NCI-H187 treated with DMSO at 0.1 percent for 48 hours (cell line): ENCODE results near the gene IRF8.
"Not testable (repeated sequence)": the region's sequence is repeated elsewhere in the genome, so short reads cannot be mapped to it uniquely, and the experiment has no call there.

ENCODE experiments used
- DNase-seq: peaks from one replicate; lab custom pipeline; 2025; lab: John Stamatoyannopoulos, UW

Gene IRF8, protein sequence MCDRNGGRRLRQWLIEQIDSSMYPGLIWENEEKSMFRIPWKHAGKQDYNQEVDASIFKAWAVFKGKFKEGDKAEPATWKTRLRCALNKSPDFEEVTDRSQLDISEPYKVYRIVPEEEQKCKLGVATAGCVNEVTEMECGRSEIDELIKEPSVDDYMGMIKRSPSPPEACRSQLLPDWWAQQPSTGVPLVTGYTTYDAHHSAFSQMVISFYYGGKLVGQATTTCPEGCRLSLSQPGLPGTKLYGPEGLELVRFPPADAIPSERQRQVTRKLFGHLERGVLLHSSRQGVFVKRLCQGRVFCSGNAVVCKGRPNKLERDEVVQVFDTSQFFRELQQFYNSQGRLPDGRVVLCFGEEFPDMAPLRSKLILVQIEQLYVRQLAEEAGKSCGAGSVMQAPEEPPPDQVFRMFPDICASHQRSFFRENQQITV

DNA sequence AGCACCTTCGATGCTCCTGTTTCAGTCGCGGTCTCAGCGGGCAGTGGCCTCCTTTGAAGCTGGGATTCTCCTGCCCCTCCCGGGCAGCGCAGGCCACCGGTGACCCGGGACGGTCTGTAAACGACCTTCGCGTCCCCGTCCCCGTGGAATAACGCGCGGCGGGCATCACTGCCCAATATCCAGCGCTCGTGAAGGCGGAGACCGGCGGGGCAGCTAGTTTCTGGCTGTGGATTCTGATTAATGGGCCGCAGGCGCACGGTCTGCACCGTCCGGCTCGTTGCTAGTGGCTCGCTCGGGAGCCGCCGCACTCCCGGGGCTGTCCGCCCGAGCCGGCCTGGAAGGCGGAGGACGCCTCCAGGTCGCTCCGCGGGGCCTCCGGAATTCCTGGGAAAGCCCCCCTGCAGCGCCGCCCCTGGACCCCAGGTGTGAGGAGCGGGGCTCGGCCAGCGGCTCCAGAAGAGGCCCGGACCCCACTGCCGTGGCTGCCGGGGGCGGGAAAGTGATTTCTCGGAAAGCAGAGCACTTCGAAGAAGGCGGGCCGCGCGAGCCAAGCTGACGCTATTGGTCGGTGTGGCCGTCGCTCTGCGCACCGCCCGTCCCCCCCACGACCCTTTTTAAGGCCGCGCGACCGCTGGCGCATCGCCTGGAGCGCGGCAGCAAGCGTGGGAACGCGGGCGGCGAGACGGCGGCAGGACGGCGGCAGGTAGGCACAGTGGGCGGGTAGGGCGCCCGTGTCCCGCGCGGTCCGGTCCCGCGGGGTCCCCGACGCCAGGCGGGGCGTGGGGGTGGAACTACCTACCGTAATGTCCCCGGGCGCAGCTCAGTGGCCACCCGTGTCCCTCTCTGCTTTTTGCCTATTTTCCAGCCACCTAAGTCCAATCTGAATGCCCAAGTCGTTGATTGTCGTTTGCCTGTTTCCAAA, at the start of gene IRF8:
IRF8 (plus strand) TSS at position 642 of the 922 bp plus-strand sequence. CDS start 3,854 bp downstream, outside the sequence.
- DNase-seq: no peak

DNA sequence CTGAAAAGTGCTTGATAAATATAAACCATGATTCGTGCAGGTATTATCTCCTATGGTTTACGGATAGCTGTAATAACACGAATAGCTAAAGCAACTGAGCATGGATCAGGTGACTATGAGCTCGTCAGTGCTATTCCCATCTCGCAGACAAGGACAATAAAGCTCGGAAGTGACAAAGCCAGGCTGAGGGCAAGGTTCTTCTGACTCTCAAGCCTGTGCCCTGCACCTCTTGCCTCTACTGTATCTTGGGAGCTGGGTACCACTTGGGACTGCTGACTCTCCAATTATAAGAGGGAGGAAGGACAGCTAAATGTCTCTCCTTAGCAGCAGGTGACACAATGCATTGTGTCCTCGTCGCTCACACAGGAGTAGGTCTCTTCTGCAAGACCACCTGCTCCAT, 49.6 kb upstream of the IRF8 start:
- no peak for DNase-seq

DNA sequence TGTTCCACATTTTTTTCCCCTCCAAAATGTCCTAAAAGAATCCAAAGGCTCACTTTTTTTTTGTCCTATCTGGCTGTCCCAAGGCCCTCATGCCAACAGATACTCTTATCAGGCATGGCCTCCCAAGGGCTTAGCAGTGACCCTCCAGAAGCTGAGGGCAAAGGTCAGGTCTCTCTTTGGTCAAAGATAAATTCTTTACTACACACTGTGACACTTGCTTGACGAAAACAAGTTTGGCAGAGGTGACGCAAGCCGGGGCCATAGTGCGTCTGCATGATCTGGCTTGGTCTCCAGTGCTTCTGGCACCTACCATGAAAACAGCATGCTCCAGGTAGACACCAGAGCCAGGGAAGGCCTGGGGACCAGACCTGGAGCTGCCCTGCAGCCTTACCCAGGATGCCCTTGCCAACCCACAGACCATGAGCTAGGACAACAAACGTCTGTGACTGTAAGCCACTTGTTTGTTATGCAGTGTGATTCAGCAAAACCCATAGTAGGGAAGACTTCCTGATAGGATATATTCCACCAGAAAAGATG, 48.5 kb upstream of the IRF8 start:
- no peak for DNase-seq

DNA sequence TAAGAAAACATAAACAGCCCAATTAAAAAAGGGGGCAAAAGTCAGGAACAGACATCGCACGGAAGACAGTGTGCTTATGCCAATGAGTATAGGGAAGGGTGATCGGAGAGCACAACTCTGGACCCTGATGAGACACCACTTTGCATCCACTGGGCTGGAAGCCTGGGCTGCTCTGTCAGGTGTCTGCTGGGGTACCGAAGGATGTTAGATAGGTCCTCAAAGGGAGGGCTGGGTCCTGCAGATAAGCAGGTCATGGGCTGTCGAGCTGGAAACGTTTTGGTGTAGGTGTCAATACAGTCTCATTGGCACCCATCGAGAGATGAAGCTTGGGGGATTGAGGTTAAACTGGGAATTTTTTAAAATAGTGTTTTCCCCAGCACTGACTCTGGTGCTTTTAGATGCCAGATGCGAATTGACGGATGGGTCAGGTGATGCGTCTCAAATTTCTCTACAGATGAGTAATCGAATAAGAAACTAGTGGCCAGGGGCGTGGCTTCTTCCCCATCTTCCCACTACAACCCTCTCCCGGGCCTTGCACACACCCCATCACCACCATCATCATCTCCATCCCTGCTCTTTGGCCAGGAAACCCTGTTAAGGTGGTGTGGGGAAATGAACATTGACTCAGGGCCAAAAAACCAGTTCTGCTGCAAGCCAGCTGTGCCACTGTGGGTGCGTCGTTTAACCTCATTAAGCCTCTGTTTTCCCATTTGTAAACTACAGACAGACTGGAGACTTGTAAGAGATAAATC, 47.8 kb upstream of the IRF8 start:
- no peak for DNase-seq

DNA sequence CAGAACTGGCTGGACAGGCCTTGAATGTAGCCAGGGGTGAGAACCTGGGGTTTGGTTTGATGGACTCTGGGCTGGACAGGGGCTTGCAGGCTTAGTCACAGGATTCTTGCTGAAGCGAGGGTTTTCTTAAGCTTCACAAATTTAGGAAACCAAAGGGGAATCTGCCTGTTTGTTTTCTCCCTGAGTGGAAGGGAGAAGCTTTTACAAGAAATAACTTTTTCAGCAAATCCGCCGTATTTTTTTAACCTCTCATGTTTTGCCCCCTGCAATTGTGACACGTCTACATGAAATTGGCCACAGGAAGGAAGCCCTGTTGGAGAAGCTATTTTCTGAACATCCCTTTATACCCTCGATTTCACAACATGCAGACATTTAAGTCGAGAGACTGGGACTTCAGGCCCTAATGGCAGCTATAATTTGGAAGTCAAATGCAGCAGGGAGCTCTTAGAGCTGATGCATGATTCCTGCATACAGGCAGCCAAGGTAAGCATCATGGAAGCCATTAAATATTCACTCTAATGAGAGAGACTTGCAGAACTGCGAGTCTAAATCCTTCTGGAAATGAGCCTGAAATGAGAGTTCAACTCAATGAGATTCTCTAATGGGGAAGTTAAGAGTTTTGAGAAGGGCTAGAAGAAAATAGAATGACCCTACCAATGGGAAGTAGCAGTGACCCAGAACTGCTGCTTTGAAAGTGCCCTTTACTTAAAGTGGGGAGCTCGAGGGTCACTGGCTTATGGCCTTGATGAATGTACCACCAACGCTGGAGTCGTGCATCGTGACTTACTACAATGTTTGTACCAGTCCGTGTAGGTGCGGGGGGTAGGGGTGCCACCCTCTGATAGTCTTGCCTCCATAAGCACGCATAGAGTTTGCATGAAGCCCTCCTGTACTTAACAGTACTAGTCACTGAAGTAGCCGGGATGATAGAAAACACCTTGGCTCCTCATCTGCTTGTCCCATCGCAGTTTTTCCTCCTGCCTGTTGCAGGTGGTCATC, 45.1 kb upstream of the IRF8 start:
- DNase-seq: no peak

DNA sequence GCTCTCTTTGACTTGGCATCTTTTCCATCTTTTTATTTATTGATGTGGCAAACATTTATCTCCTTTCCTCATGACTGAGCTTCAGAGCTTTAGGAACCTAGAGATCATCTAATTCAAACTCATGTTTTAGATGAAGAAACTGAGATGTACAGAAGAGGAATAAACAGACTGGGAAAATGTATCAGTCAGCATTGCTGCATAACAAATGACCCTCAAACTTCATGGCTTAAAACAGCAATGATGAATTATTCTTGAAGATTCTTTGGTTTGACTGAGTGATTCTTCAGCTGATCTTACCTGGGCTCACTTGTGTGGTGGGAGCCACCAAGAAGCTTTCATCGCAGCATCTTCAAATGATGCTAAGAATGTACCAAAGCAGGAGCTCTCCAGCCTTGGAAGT, 44.0 kb upstream of the IRF8 start:
- DNase-seq: no peak

DNA sequence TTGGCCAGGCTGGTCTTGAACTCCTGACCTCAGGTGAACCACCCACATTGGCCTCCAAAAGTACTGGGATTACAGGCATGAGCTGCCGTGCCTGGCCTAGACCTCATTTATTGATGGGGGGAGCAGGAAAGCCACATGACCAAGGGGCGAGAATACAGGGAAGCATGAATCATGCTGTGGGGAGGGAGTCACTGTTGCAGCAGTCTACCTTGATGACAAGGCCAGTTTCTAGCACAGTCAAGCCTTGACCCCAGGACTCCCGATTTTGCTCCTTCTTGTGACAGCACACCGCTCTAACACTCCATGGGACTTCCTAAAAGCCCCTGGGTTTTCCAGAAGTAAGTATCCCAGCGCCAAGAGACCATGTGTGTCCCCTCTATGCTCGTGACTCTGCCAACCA, 42.9 kb upstream of the IRF8 start:
- DNase-seq: no peak

DNA sequence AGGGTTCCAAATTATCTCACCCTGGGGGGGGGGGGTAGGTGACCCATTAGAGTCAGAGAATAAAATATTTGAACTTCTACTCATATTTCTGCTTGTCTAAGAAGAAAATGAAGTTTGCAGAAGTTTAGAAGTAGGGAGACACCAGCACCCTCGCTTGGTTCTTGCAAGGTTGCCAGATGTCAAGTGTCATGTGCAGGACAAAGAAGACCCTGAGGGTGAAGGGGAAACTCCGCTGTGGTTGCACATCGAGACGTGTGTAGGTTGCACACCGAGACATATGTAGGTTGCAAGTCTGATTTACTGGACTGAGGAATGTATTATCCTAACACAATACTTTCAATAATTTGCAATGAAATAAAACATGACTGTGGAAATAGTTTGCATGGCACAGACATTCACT, 42.4 kb upstream of the IRF8 start:
- no peak for DNase-seq

DNA sequence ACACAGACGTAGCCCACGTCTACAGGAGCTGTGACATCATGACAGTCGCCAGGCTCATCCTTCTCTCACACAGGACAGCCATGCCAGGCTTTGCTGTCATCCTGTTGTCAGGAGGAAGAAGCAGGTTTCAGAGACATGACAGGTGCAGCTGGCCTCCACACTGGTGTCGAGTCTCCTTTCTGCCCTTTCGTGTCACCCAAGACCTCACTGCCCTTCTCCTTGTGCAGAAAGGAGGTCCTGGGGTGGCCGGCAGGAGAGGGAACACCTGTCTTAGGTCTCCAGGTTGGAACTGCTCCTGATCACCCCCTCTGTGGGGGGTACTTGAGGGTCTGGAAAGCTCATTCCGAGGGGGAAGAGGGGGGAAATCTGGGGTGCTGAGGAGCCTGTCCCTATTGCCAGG, 41.6 kb upstream of the IRF8 start:
- DNase-seq: no peak

DNA sequence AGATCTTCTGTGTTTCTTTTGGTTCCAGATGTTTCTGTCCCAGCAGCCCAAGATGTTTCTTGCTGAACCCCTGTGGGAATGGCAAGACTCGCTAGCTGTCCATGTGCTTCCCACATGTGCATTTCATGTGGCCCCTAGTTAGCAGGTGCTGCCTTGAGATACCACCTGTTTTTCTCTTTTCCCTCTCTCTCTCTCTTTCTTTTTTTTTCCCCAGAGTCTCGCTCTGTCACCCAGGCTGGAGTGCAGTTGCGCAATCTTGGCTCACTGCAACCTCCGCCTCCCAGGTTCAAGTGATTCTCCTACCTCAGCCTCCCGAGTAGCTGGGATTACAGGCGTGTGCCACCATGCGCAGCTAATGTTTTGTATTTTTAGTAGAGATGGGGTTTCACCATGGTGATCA, 40.4 kb upstream of the IRF8 start:
- DNase-seq: not testable (repeated sequence)

DNA sequence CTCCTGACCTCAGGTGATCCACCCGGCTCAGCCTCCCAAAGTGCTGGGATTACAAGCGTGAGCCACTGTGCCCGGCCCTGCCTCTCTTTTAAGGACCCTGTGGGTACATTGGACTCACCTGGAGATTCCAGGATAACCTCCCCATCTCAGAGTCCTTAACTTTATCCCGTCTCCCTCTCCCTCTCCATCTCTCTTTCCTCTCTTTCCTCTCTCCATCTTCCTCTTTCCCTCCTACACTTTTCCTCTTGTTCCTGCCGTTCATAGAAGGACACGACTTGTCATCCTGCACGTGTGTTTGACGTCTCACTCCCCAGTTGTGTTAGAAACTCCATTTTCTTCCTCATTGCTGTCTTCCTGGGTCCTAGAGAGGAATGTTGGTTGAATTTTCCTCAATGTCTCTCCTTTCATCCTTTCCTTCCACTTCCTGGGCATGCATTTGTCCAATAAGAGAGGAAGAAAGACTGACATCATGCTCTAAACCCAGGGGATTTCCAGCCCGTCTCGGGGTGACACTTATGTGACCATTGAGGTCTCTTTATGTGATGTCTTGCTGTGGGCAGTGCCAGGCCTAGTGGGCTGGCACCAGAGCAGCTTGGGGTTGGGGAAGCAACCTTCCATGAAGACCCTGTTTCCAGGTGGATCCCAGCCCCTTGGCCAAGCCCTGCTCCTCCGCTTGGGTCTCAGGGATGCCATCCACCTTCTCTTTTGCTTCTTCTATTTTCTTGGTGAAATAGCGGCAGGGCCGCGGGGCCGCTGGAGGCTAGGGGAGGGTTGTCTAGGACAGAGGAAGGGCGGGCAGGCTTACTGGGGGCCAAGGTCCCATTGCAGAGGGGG, 39.8 kb upstream of the IRF8 start:
- DNase-seq: no peak

DNA sequence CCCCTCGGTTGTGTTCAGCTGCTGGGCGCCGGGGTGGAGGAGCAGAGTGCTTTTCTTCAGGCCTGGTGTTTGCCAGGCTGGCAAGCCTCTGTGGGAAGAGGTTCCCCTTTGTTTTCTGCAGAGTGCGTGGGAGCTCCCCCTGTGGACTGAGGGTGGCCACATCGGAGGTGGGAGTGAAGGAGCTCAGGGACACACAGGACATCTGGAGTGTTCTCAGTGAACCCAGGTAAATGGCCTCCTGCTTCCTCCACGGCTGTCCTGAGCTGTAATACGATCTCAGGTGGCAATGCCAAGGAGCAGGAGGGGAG, 39.2 kb upstream of the IRF8 start:
- DNase-seq: no peak

DNA sequence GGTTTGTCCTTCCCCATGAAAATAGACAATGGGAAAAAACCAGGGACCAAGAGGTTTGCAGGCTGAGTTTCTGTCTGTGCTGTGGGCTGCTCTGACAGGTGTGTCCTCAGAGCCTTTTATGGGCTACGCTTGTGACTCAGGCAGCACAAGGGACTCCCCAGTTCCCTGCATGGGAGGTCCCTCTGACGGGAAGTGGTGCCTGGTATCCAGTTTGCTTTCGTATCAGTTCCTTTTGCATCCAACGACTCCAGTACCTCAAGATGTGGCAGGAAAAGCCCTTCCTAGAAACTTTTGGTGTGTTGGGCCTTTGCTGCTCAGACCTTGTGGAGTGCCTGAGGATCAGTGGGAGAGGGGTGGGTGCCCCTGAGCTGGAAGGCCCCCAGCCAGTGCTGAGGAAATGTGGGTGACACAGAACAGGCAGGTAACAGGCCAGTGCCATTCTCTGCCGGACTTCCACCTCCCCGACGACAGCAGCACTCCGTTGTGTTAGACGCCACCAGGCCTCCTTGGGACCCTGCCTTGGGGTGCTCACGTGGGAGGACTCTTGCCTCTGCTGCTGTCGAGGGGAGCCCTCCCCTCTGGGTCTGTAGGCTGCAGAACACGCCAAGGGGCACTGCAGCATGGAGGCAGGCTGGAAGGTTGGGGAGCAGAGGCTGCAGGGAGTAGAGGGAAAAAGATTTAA, 38.4 kb upstream of the IRF8 start:
- DNase-seq: no peak

DNA sequence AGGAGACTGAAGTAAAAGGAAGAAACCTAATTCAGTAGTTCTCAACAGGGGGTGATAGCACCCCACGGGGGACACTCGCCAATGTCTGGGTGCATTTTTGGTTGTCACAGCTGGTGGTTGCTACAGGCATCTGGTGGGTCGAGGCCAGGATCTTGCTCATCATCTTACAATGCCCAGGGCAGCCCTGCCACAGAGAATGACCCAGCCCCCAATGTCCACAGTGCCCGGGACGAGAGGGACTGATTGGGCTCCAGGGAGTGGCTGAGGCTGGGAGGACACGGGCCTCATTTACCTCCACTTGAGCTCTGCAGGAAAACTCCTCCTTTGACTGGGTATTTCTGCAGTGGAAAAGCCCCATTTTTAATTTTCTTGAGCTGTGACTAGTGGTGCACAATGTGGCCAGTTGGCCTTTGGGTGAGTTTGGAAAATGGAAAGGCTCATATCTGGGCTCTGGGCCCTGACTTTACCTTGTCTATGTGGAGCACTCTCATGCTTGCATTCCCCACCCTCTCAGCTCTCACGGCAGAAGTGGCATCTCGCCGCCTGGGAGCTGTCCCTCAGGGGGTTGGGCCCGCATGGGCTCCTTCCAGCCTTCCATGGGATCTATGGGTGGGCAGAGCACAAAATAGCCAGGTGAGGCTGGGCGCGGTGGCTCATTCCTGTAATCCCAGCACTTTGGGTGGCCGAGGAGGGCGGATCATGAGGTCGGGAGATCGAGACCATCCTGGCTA, 37.7 kb upstream of the IRF8 start:
- DNase-seq: no peak

DNA sequence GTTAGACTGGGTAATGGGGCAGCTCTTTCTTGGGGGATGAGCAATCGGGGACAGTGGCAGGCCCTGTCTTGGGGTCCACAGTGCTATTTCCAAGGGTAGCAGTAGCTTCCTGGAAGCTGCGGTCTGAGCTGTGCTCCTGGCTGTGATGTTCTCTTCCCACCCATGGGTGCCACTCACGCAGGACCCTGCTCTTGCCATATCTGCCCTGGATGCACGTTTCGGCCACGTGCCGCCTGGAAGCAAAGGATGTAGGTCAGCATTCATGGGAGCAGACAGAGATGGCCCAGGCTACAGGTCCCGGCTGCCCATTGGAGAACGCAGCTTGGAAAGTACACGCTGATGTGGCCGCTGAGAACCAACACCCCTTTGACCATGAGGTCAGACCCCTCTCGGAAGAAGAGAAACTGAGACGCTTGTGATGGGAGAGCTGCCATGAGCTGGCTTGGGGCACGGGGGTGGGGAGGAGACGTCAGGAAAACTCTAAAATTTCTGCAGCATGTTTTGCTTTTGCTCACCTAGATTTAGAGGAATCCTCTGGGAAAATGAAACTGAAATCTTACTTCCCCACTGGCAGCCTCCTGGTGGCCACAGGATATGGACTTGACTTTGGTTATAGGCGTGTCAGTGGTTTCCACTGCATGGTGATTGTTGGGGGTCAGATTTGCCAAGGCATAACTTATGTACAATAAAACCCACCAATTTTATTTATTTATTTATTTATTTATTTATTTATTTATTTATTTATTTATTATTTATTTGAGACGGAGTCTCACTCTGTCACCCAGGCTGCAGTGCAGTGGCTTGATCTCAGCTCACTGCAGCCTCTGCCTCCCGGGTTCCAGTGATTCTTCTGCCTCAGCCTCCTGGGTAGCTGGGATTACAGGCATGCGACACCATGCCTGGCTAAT, 36.2 kb upstream of the IRF8 start:
- DNase-seq: no peak

DNA sequence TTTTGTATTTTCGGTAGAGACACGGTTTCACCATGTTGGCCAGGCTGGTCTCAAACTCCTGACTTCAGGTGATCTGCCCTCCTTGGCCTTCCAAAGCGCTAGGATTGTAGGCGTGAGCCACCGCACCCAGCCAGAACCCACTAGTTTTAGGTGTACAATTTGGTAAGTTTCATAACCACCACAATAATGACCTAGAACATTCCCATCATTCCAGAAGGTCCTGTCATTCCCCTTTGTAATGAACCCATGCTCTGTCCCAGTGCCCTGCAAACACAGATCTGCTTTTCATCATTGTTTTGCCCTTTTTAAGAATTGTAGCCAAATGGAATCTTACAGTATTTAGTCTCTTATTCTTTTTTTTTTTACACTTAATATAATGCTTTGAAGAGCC, 35.6 kb upstream of the IRF8 start:
- no peak for DNase-seq

DNA sequence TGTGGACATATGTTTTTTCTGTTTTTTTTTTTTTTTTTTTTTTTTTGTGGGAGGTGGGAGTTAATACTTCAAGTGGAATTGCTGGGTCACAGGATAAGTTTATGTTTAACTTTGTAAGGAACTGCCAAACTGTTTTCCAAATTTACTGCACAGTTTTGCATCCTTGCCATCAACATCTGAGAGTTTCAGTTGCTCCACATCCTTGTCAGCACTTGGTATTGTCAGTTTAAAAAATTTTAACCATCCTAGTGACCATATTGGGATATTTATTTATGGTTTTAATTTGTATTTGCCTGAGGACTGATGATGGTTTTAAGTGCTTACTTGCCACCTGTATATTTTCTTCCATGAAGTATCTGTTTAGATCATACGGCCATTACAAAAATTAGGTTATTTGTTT, 34.0 kb upstream of the IRF8 start:
- DNase-seq: no peak

DNA sequence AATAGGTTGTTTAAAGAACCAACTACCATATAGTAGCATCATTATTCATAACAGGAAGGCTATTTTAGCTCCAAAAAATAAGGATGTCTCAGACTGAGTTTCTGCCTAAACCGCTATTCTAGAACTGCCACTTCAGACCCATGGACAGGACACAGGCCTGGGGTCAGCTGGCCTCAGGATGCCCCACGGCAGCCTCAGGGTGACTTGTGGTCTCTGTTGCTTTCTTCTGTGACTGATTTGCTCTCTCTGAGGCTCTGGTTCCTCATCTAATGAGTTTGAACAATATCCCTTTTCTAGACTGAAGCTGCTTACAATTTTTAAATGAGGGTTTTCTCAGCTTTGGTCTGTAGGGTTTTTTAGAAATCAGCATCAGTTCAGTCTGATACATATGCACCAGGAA, 31.8 kb upstream of the IRF8 start:
- DNase-seq: no peak
